D721Med (cell line): ENCODE measurements around the gene SON.
"Not testable (repeated sequence)": the region's sequence is repeated elsewhere in the genome, so short reads cannot be mapped to it uniquely, and the experiment has no call there.

Experiments used
- DNase-seq: peaks from one replicate; pipeline ENCODE4 v3.0.0; 2011; ENCODE audit warnings: low spot score; ENCODE audit not compliant: insufficient read length
- FAIRE-seq: peaks from 2 replicates; lab custom pipeline; 2011; peaks lifted over from hg19 to GRCh38; lab: Jason Lieb, UNC
- TF ChIP-seq, protein P1 (sequence below): IDR thresholded peaks from 2 replicates; pipeline ENCODE4 v1.5.1; 2012; ENCODE audit warnings: mild to moderate bottlenecking, control low read depth; ENCODE audit not compliant: insufficient read depth; ENCODE audit errors: missing control alignments

Gene SON

DNA sequence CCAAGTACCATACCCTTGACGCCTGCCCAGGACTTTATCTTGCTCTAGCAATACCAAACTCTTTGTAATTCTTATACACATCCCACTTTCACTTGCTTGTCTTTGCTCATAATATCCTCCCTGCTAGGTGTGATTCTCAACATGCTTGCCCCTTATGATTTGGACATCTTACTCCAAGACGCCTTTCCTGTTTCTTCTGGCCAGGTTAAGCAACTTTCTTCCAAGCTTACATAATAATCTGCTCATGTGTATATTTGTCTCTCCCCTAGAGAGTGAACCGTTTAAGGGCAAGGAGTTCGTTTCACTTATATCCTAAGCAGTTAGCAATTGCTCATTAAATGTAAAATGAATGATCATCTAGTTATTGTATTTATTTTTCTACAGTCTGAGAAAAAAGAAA is 76.9 kb downstream of the SON start:
- FAIRE-seq (no peak), DNase-seq (no peak)
- TF ChIP-seq, protein P1, sequence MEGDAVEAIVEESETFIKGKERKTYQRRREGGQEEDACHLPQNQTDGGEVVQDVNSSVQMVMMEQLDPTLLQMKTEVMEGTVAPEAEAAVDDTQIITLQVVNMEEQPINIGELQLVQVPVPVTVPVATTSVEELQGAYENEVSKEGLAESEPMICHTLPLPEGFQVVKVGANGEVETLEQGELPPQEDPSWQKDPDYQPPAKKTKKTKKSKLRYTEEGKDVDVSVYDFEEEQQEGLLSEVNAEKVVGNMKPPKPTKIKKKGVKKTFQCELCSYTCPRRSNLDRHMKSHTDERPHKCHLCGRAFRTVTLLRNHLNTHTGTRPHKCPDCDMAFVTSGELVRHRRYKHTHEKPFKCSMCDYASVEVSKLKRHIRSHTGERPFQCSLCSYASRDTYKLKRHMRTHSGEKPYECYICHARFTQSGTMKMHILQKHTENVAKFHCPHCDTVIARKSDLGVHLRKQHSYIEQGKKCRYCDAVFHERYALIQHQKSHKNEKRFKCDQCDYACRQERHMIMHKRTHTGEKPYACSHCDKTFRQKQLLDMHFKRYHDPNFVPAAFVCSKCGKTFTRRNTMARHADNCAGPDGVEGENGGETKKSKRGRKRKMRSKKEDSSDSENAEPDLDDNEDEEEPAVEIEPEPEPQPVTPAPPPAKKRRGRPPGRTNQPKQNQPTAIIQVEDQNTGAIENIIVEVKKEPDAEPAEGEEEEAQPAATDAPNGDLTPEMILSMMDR, result no peak

DNA sequence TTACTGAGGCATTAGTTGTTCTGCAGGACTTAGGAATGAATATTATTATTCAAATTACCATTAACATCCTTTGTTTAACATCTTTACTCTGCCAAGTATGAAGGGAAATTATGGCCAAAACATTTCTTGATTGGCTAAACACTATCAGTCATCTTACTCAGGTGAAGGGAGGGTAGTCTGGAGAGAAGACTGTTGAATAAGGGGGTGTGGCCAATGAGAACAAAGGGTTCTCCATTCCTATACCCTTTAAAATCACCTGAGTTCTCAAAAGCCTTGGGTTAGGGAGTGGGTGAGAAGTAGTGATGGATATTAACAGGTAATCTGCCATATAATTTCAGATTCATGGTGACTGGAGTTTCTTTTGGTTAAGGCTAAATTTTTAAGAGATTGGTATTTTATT is 79.4 kb downstream of the SON start:
- TF ChIP-seq, protein P1, result no peak
- FAIRE-seq (no peak), DNase-seq (no peak)

DNA sequence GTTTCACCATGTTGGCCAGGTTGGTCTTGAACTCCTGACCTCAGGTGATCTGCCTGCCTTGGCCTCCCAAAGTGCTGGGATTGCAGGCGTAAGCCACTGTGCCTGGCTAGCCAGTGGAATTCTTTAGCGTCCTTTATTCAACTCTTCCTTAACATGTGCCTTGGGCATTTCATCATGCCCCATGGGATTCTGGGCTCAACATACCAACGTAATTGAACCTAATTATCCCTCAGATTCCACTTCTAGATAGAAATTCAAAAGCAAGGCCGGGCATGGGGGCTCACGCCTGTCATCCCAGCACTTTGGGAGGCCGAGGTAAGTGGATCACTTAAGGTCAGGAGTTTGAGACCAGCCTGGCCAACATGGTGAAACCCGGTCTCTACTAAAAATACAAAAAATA is 83.3 kb downstream of the SON start:
- DNase-seq, FAIRE-seq: not testable (repeated sequence)
